ENCODE results near the gene B3GAT1.

B3GAT1 gene

GRCh38 chr11:134397304-134398078 lies 14.6 kb downstream of the B3GAT1 start:
- Histone ChIP-seq H3K9me3 (ENCODE audit: control insufficient read depth, low read depth, low read length) (no peaks in the 10 kb centered on the region), H3K27ac (ENCODE audit: low read length) (no peak overlapping the region), H3K4me1 (ENCODE audit: control insufficient read depth, low read depth, low read length) (no peaks in the 10 kb centered on the region), H3K27me3 (ENCODE audit: control insufficient read depth, insufficient read depth, low read length) (no peaks in the 10 kb centered on the region), H3K36me3 (ENCODE audit: control insufficient read depth, low read depth, low read length) (peaks cover 8% of the 10 kb centered on the region), H3K9ac (ENCODE audit: low read length) (no peak overlapping the region), H3K4me3 (ENCODE audit: low read length) (no peak overlapping the region)

- Histone ChIP-seq H3K9me3 (ENCODE audit: control insufficient read depth, low read depth, low read length) (no peaks in the 10 kb centered on the region), H3K36me3 (ENCODE audit: control insufficient read depth, low read depth, low read length) (peaks cover 8% of the 10 kb centered on the region), H3K27me3 (ENCODE audit: control insufficient read depth, insufficient read depth, low read length) (no peaks in the 10 kb centered on the region), H3K4me3 (ENCODE audit: low read length) (no peak overlapping the region), H3K4me1 (ENCODE audit: control insufficient read depth, low read depth, low read length) (no peaks in the 10 kb centered on the region), H3K27ac (ENCODE audit: low read length) (no peak overlapping the region), H3K9ac (ENCODE audit: low read length) (no peak overlapping the region)
These were observed 17.0 kb downstream of the B3GAT1 start for GRCh38 chr11:134395002-134395401.

- Histone ChIP-seq H3K36me3 (ENCODE audit: control insufficient read depth, low read depth, low read length) (peaks cover 8% of the 10 kb centered on the region), H3K27me3 (ENCODE audit: control insufficient read depth, insufficient read depth, low read length) (no peaks in the 10 kb centered on the region), H3K9me3 (ENCODE audit: control insufficient read depth, low read depth, low read length) (no peaks in the 10 kb centered on the region), H3K4me3 (ENCODE audit: low read length) (no peak overlapping the region), H3K4me1 (ENCODE audit: control insufficient read depth, low read depth, low read length) (no peaks in the 10 kb centered on the region), H3K9ac (ENCODE audit: low read length) (no peak overlapping the region), H3K27ac (ENCODE audit: low read length) (no peak overlapping the region)
These were observed 17.7 kb downstream of the B3GAT1 start for GRCh38 chr11:134394311-134394710.

GRCh38 chr11:134393638-134394037 lies 18.4 kb downstream of the B3GAT1 start:
- Histone ChIP-seq H3K9ac (ENCODE audit: low read length) (no peak overlapping the region), H3K27ac (ENCODE audit: low read length) (no peak overlapping the region), H3K36me3 (ENCODE audit: control insufficient read depth, low read depth, low read length) (peaks cover 8% of the 10 kb centered on the region), H3K4me1 (ENCODE audit: control insufficient read depth, low read depth, low read length) (no peaks in the 10 kb centered on the region), H3K27me3 (ENCODE audit: control insufficient read depth, insufficient read depth, low read length) (no peaks in the 10 kb centered on the region), H3K4me3 (ENCODE audit: low read length) (no peak overlapping the region), H3K9me3 (ENCODE audit: control insufficient read depth, low read depth, low read length) (no peaks in the 10 kb centered on the region)

GRCh38 chr11:134392953-134393615 lies 19.0 kb downstream of the B3GAT1 start:
- Histone ChIP-seq H3K9ac (ENCODE audit: low read length) (no peak overlapping the region), H3K9me3 (ENCODE audit: control insufficient read depth, low read depth, low read length) (no peaks in the 10 kb centered on the region), H3K36me3 (ENCODE audit: control insufficient read depth, low read depth, low read length) (peaks cover 8% of the 10 kb centered on the region), H3K27me3 (ENCODE audit: control insufficient read depth, insufficient read depth, low read length) (no peaks in the 10 kb centered on the region), H3K27ac (ENCODE audit: low read length) (no peak overlapping the region), H3K4me1 (ENCODE audit: control insufficient read depth, low read depth, low read length) (no peaks in the 10 kb centered on the region), H3K4me3 (ENCODE audit: low read length) (no peak overlapping the region)

- H3K9ac ChIP-seq (ENCODE audit: low read length) = no peak overlapping the region
- no peak overlapping the region for H3K27ac ChIP-seq (ENCODE audit: low read length)
- peaks cover 12% of the 10 kb centered on the region for H3K36me3 ChIP-seq (ENCODE audit: control insufficient read depth, low read depth, low read length)
- no peak overlapping the region for H3K4me3 ChIP-seq (ENCODE audit: low read length)
- no peaks in the 10 kb centered on the region for H3K9me3 ChIP-seq (ENCODE audit: control insufficient read depth, low read depth, low read length)
- H3K4me1 ChIP-seq (ENCODE audit: control insufficient read depth, low read depth, low read length) = no peaks in the 10 kb centered on the region
- no peaks in the 10 kb centered on the region for H3K27me3 ChIP-seq (ENCODE audit: control insufficient read depth, insufficient read depth, low read length)
These were observed 20.4 kb downstream of the B3GAT1 start for GRCh38 chr11:134391656-134392055.

GRCh38 chr11:134390706-134391569 lies 21.1 kb downstream of the B3GAT1 start:
- Histone ChIP-seq H3K36me3 (ENCODE audit: control insufficient read depth, low read depth, low read length) (peaks cover 12% of the 10 kb centered on the region), H3K27ac (ENCODE audit: low read length) (no peak overlapping the region), H3K27me3 (ENCODE audit: control insufficient read depth, insufficient read depth, low read length) (no peaks in the 10 kb centered on the region), H3K4me3 (ENCODE audit: low read length) (no peak overlapping the region), H3K9ac (ENCODE audit: low read length) (no peak overlapping the region), H3K4me1 (ENCODE audit: control insufficient read depth, low read depth, low read length) (no peaks in the 10 kb centered on the region), H3K9me3 (ENCODE audit: control insufficient read depth, low read depth, low read length) (no peaks in the 10 kb centered on the region)

GRCh38 chr11:134389464-134390180 lies 22.4 kb downstream of the B3GAT1 start:
- Histone ChIP-seq H3K9me3 (ENCODE audit: control insufficient read depth, low read depth, low read length) (no peaks in the 10 kb centered on the region), H3K27me3 (ENCODE audit: control insufficient read depth, insufficient read depth, low read length) (no peaks in the 10 kb centered on the region), H3K9ac (ENCODE audit: low read length) (no peak overlapping the region), H3K4me1 (ENCODE audit: control insufficient read depth, low read depth, low read length) (no peaks in the 10 kb centered on the region), H3K27ac (ENCODE audit: low read length) (no peak overlapping the region), H3K4me3 (ENCODE audit: low read length) (no peak overlapping the region), H3K36me3 (ENCODE audit: control insufficient read depth, low read depth, low read length) (peaks cover 12% of the 10 kb centered on the region)

GRCh38 chr11:134388590-134388989 lies 23.5 kb downstream of the B3GAT1 start:
- H3K27me3 ChIP-seq (ENCODE audit: control insufficient read depth, insufficient read depth, low read length) = no peaks in the 10 kb centered on the region
- H3K4me3 ChIP-seq (ENCODE audit: low read length) = no peak overlapping the region
- no peaks in the 10 kb centered on the region for H3K9me3 ChIP-seq (ENCODE audit: control insufficient read depth, low read depth, low read length)
- no peak overlapping the region for H3K27ac ChIP-seq (ENCODE audit: low read length)
- H3K9ac ChIP-seq (ENCODE audit: low read length) = no peak overlapping the region
- H3K4me1 ChIP-seq (ENCODE audit: control insufficient read depth, low read depth, low read length) = no peaks in the 10 kb centered on the region
- peaks cover 12% of the 10 kb centered on the region for H3K36me3 ChIP-seq (ENCODE audit: control insufficient read depth, low read depth, low read length)

GRCh38 chr11:134387501-134387900 lies 24.5 kb downstream of the B3GAT1 start:
- H3K4me3 ChIP-seq (ENCODE audit: low read length) = no peak overlapping the region
- no peaks in the 10 kb centered on the region for H3K4me1 ChIP-seq (ENCODE audit: control insufficient read depth, low read depth, low read length)
- peaks cover 4% of the 10 kb centered on the region for H3K36me3 ChIP-seq (ENCODE audit: control insufficient read depth, low read depth, low read length)
- no peaks in the 10 kb centered on the region for H3K9me3 ChIP-seq (ENCODE audit: control insufficient read depth, low read depth, low read length)
- no peaks in the 10 kb centered on the region for H3K27me3 ChIP-seq (ENCODE audit: control insufficient read depth, insufficient read depth, low read length)
- no peak overlapping the region for H3K9ac ChIP-seq (ENCODE audit: low read length)
- no peak overlapping the region for H3K27ac ChIP-seq (ENCODE audit: low read length)

GRCh38 chr11:134386945-134387344 lies 25.1 kb downstream of the B3GAT1 start:
- Histone ChIP-seq H3K4me1 (ENCODE audit: control insufficient read depth, low read depth, low read length) (no peaks in the 10 kb centered on the region), H3K36me3 (ENCODE audit: control insufficient read depth, low read depth, low read length) (peaks cover 7% of the 10 kb centered on the region), H3K4me3 (ENCODE audit: low read length) (no peak overlapping the region), H3K9ac (ENCODE audit: low read length) (no peak overlapping the region), H3K9me3 (ENCODE audit: control insufficient read depth, low read depth, low read length) (no peaks in the 10 kb centered on the region), H3K27me3 (ENCODE audit: control insufficient read depth, insufficient read depth, low read length) (no peaks in the 10 kb centered on the region), H3K27ac (ENCODE audit: low read length) (no peak overlapping the region)

All from iPS-18a (cell line).